ENCODE results near the gene METTL21C.

Gene METTL21C

GRCh38 chr13:102658660-102659059 is 36.2 kb downstream of the METTL21C start:
- DNase-seq, result no peak

- DNase-seq, result peak in 1 of 3 donors; percentile 11
Observed at GRCh38 chr13:102657630-102658029, 37.2 kb downstream of the METTL21C start.

- DNase-seq, result no peak
Observed at GRCh38 chr13:102654756-102655155, 40.1 kb downstream of the METTL21C start.

- DNase-seq, result no peak
Observed at GRCh38 chr13:102651892-102652291, 43.0 kb downstream of the METTL21C start.

- DNase-seq, result no peak
Observed at GRCh38 chr13:102651392-102651791, 43.5 kb downstream of the METTL21C start.

- no peak for DNase-seq
Observed at GRCh38 chr13:102650444-102650843, 44.4 kb downstream of the METTL21C start.

- no peak for DNase-seq
Observed at GRCh38 chr13:102648046-102648445, 46.8 kb downstream of the METTL21C start.

- DNase-seq, result no peak
Observed at GRCh38 chr13:102645701-102646100, 49.1 kb downstream of the METTL21C start.

- DNase-seq, result no peak
Observed at GRCh38 chr13:102643656-102644055, 51.2 kb downstream of the METTL21C start.

- DNase-seq, result no peak
Observed at GRCh38 chr13:102642475-102642874, 52.4 kb downstream of the METTL21C start.

GRCh38 chr13:102642029-102642428 is 52.8 kb downstream of the METTL21C start:
- DNase-seq, result no peak

GRCh38 chr13:102638741-102639140 is 56.1 kb downstream of the METTL21C start:
- no peak for DNase-seq
